HT1080 (cell line): ENCODE measurements around the gene PLSCR2. TPM values are rescaled to one million over a fixed set of nuclear protein-coding genes. Genes with fewer than 3 reads are reported as not detected.
A peak's percentile ranks its signal among the peaks of the same experiment; 100 is the strongest.
"Not testable (repeated sequence)": the region's sequence is repeated elsewhere in the genome, so short reads cannot be mapped to it uniquely, and the experiment has no call there.

ENCODE experiments used
- DNase-seq: peaks from one replicate; pipeline ENCODE4 v3.0.0-alpha.2; 2015; ENCODE audit warnings: low read depth
- total RNA-seq: library from RNA; depleted of rRNA; stranded (reverse); fragments of >200 nt; shearing (Covaris generic); gene quantifications from 2 replicates; pipeline ENCODE4 v1.2.3, GENCODE V29; 2014

Gene PLSCR2
- total RNA-seq, 1 experiment from 2014 or later, result not detected

DNA sequence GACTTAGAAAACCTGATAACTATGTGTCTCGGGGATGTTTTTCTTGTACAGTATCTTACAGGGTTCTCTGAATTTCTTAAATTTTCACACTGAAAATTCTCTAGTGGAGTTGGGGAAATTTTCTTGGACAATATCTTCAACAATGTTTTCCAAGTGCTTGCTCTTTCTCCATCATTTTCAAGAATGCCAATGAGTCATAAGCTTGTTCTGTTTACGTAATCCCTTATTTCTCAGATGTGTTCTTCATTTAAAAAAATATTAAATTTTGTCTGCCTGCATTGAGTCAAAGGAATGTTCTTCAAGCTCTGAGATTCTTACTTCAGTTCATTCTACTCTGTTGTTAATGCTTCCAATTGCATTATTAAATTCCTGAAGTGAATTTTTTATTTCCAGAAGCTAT lies 21.9 kb upstream of the PLSCR2 start:
- DNase-seq, result peak; percentile 36

DNA sequence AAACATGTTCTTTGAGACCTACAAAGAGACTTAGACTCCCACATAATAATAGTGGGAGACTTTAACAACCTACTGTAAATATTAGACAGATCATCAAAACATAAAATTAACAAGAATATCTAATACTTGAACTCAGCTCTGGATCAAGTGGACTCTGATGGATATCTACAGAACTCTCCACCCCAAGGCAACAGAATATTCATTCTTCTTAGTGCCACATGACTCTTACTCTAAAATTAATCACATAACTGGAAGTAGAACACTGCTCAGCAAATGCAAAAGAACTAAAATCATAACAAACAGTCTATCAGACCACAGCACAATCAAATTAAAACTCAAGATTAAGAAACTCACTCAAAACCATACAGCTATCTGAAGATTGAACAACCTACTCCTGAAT lies 15.9 kb upstream of the PLSCR2 start:
- DNase-seq, result no peak

DNA sequence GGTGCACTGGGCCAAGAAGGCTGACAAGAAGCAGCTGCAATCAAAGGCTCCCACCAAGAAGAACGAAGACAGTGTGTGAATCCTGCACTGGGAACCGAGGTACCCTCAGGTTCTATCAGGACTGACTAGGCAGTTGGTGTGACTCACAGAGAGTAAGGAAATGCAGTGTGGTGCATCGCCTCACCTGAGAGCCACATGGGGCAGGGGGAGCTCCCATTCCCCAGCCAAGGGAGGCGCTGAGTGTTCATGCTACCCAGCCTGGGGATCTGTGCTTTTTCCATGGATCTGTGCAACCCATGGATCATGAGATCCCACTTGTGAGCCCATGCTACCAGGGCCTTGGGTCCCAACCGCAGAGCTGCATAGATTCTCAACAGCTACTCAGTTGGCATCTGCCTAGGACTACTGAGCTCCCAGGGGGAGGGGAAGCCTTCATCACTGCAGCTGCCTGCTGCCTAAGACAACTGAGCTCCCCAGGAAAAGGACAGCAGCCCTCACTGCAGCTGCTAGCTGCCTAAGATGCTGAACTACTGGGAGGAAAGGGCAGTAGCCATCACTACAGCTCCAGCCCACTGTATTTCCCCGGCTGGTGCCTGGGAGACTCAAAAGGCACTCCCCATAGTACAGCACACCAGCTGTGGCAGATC lies 6.9 kb upstream of the PLSCR2 start:
- no peak for DNase-seq

DNA sequence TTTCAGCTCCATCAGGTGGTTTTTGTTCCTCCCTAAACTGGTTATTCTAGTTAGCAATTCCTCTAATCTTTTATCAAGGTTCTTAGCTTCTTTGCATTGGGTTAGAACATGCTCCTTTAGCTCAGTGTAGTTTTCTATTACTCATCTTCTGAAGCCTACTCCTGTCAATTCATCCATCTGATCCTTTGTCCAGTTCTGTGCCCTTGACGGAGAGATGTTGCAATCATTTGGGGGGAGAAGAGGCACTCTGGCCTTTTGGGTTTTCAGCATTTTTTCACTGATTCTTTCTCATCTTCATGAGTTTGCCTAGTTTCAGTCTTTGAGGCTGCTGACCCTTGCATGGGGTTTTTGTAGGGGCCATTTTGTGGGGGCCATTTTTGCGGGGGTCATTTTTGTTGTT lies 5.6 kb upstream of the PLSCR2 start:
- DNase-seq, result not testable (repeated sequence)

DNA sequence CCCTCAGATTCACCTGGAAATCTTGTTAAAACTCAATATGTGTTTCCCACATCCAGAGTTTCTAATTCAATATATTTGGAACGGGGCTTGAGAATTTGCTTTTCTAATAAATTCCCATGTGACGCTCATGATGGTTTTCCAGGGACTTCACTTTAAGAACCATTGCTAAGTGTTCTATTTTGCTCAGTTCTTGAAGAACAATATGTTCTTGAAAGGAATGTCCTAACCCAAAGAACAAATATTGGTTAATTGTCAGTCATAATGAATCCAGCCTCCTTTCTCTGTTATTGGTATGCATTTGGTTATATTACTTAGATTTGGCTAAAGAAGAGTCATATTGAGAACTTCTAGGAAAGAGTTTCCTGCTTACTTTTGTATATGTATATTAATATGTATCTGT lies 4.4 kb upstream of the PLSCR2 start:
- DNase-seq, result no peak

DNA sequence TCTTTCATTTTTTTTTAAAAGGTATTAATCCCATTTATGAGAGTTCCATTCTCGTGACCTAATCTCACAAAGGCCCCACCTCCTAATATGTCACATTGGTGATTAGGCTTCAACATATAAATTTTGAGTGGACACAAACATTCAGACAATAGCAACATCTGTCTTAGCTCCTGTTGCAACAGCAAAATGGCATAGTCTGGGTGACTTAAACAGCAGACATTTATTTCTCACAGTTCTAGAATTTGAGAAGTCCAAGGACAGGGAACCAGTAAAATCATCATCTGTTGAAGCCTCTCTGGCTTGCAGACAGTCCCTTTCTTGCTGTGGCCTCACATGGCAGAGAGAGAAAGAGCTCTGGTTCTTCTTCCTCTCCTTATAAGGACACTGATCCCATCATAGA lies 3.2 kb upstream of the PLSCR2 start:
- no peak for DNase-seq

DNA sequence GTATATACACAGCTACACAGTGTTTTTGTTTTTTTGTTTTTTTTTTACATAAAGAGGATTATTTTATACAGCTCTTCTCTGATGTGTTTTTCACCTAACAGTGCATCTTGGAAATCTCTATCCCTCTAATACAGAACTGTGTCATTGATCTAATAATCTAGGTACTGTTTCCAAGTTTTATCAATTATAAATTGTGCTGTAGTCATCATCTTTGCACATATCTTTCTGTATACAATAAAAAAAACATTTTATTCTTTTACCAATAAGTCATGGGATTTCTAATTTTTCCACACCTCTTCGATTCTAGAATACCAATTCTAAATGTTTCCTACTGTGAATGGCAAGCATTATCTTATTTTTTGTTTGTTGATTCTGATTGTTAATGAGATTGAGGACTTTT lies 1.7 kb upstream of the PLSCR2 start:
- DNase-seq, result no peak

DNA sequence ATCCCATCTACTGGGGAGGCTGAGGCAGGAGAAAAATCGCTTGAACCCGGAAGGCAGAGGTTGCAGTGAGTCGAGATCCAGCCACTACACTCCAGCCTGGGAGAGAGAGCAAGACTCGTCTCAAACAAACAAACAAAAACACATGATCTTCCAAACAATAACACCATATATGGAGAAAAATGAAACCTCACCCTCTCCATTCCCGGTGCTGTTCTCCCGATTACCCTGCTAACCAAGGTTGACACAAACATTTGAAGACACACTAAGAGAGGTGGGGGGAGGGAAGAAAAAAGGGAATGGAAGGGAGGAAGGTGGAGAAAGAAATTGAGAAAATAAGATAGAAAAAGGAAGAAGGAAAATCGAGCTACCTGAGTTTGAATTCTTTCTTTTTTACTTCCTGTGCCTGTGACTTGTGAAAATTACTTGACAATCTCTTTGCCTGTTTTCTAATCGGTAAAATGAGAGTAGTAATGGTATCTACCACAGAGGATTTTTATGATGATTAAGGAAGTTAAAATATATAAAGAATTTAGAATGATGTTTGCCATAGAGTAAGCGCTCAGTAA lies 1.1 kb upstream of the PLSCR2 start:
- no peak for DNase-seq

DNA sequence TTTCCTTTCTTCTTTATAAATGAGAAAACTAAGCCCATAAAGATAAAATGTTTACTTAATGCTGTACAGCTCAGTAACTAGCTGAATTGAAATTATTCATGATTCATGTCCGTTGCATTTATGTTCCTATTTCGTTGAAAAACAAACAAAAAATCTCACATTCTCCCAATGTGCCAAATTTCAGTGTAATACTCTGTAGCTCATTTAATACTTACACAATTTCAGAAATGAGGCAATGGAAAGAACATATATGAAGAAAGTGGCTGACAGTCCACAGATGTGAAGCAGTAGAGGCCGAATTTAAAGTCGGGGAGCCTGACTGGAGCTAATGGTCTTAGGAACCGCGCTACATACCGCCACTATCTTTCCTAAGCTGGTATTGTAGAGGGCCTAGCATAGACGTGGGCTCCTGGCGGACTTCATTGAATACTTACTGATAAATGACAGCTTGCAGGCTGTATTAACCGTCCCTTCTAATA lies 651 bp downstream of the PLSCR2 start:
- no peak for DNase-seq

DNA sequence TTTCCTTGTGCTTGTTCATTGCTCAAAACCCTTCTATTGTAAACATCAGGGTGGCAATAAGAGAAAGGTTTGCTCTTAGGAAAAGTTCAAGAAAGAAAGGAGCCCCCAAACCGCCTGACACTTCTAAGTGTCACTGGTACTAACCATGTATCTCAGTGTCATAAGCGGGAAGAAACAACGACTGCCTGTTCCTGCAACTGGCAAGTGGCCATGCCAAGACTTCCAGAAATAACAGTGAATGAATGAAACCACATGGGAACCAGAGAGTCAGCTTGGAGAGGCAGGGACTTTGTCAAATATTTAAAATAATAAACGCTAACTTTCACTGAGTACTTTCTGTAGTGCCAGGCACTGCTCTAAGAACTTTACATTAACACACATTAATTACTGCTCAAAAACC lies 1.1 kb downstream of the PLSCR2 start:
- DNase-seq, result no peak

DNA sequence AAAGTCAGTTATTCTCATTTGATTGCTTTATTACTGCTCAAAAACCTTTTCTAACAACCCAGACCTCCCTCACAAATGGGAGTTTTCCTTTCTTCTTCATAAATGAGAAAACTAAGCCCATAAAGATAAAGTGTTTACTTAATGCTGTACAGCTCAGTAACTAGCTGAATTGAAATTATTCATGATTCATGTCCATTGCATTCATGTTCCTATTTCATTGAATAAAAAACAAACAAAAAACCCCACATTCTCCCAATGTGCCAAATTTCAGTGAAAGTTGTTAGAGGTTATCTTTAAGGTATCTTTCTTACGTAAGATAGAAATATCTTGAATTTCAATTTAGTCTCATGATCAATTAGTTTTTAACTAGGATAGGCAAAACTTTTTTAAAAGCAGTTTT lies 2.8 kb downstream of the PLSCR2 start:
- no peak for DNase-seq

DNA sequence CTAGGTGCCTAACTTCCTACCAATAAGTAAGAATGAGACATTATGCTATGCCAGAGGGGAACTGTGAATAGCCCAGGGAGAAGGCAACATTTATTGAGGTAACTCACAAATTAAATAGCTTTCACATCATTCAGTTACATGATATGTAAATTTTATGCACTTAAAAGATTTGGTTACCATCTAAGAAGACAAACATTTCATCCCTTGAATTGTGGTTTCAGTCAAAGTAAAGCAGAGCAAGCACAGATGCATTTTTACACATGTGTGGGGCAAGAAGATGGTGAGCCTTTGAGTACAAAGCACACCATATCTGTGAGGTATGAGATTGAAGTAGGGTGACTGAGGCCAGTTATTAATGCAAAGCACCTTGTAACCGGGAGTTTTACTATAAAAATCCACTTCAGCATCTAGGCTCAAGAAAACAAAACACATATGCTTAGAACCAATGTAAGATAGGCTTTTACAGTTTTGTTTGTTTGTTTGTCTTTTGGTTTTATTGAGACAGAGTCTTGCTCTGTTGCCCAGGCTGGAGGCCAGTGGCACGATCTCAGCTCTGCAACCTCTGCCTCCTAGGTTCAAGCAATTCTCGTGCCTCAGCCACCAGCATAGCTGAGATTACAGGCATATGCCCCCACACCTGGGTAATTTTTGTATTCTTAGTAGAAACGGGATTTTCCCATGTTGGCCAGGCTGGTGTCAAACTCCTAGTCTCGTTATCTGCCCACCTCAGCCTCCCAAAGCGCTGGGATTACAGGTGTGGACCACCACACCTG lies 3.5 kb downstream of the PLSCR2 start:
- no peak for DNase-seq

DNA sequence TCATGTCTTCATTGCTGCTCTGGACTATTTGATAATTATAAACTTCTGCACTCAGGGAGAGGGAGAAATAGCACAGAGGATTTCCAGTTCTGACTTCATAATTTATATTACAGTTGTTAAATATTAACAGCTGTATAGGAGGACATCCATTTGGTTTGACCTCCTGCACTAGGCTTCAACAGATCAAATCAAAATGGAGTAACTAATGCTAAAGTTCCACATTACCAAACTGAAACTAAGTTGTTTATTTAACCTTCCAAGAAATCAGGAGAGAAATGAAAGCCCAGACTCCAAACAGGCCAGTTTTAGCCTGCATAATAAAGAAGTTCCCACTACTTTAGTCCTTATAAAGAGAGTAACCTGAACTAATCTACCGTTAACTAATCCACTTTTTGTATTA lies 4.6 kb downstream of the PLSCR2 start:
- DNase-seq, result no peak

DNA sequence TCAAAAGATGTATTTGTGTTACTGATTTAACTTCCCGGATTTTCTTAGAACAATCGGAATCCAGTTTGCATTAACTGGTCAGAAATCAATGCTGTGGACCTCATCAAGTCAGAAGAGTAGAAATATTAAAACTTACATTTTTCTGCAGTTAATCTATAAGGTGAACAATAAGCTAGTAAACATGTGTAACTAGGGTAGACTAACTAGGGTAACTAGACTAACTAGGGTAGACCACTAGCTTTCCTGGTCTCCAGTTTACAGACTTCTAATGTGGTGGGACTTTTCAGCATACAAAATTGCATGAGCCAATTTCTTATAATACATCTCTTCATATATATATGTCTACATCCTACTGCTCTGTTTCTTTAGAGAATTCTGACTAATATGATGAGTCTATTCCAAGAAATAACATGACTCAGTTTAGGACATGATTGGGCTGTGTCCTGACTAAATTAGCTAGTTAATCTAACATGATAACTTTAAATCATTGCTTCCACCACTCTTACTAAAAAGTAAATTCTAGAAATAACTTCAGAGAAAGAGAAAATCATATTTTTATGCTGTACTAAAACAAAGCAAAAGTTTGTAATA lies 5.3 kb downstream of the PLSCR2 start:
- DNase-seq, result peak; percentile 59

DNA sequence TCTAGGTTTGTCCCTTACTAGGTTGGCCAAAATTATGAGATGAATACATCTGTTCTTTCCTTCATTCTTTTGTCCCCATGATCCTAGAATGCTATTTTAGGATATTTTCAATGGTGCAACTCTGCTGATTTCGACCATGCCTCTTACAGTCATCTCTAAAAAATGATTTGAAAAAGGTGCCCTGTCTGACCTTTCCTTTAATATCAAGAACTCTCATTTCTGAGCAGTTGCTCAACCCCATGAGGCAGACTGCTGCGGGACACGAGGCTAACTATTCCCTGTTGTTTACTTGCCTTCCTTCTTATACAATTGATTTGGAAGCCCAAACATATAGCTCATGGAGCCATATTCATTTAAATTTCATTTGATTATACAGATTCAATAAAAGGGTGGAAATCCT lies 14.6 kb downstream of the PLSCR2 start:
- DNase-seq, result no peak

DNA sequence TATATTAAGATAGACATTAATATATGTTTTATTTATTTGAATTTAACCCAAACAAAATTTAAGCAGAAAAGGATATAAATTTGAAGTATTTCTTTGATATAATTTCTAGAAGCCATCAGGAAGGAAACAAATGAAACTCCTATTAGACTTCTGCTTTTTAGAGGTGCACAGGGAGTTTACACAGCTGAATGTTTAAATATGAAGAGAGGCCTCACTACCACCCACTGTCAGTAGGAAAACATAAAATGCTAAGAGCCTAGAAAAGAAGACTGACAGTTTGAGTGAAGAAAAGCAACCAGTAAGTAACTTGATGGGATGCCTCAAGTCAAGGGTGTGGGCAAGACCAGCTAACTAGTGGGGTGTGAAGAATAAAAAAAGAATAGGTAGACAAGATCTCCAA lies 19.7 kb downstream of the PLSCR2 start:
- no peak for DNase-seq

DNA sequence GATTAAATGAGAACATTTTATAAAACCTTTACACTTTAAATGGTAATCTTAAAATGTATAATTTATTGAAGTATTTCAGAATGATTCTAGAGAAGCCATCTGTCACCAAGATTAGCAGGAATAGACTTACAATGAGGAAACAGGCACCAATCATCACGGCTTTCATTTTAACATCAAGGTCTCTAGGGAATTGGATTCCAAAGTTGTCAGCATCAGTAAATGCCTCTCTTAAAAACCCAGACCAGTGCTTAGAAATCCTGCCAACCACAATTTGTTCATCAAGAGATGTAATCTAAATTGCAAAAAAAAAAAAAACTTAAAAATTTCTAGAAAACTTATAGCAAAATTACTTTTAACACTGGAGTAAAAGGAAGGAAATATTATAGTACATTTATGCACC lies 20.3 kb downstream of the PLSCR2 start:
- no peak for DNase-seq

DNA sequence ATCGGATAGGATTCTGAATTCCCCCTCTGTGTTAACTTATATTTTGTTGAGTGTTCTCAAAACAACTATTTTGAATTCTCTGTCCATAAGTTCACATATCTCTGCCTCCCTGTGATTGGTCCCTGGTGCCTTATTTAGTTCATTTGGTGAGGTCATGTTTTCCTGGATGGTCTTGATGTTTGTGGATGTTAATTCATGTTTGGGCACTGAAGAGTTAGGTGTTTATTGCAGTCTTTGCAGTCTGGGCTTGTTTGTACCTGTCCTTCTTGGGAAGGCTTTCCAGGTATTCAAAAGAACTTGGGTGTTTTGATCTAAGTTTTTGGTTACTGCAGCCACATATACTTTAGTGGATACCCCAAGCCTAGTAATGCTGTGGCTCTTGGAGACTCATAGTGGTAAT lies 23.3 kb downstream of the PLSCR2 start:
- no peak for DNase-seq

DNA sequence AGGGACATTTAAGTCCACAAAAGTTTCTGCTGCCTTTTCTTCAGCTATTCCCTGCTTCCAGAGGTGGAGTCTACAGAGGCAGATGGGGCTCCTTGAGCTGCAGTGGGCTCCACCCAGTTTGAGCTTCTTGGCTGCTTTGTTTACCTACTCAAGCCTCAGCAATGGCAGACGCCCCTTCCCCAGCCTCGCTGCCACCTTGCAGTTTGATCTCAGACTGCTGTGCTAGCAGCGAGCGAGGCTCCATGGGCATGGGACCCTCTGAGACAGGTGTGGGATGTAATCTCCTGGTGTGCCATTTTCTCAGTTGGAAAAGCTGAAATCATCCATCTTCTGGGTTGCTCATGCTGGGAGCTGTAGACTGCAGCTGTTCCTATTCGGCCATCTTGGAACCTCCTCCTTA lies 29.1 kb downstream of the PLSCR2 start:
- DNase-seq, result not testable (repeated sequence)

DNA sequence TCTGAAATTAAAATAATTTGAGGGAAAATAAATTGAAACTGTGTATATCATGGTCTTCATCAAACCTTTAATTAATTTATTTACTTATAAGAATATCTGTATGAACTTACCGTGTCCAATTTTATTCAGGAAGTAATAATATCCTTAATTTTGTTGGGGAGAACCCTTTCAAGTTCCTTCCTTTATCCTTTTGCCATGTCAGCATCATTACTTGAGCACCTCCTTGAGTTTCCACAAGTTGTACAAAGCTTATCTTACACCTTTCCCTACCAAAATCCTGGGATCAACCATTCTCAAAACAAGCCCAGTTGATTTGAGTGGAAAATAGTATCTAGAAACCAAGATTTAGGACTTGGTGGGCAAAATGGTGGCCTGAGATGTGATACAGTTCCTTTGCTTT lies 37.3 kb downstream of the PLSCR2 start:
- DNase-seq, result no peak

DNA sequence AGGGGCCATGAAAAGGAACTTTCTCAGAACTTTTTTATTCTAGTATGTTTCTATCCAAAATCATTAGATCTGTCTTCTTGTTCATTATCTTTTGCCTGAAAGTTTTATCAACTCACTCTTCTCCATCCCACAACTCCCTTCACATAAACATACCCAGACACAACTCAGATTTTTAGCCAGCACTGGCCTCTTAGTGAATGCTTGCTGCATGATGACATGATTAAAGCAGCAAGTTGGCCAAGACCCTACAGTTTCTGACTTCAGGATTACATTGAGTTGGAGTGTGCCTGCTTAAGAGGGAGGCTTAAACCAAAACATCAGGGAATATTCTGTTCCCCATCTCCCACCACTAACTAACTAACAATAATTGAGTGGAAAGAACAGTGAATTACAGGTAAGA lies 38.1 kb downstream of the PLSCR2 start:
- DNase-seq, result no peak

DNA sequence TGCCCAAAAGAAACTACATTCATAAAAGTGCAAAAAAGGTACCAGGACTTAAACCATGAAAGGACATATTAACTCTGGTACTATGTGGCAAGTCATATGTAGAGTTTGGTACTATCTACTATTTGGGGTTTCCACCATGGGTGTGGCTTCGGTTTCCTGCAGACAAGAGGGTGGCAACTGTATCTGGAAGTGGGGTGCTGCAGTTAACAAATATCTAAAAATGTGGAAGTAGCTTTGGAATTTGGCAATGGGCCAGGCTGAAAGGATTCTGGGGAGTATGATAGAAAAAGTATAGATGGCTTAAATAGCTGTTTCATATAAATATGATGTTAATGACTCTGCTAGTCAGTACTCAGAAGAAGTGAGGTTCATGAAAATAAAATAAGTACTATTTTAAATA lies 44.0 kb downstream of the PLSCR2 start:
- DNase-seq, result no peak
